PC-9 (cell line): ENCODE results near the gene ALPG. TPM values are rescaled to one million over a fixed set of nuclear protein-coding genes. Genes with fewer than 3 reads are reported as not detected.

ENCODE experiments used
- BruUV-seq: library from RNA; stranded (reverse); fragments of 400-500 nt; replicated peaks from 2 replicates; lab custom pipeline; 2021; lab: Mats Ljungman, UMichigan
- CTCF ChIA-PET: fragments of 300-600 bp; sonication (Branson Sonifier 250); formaldehyde crosslinking; loops from one replicate; lab custom pipeline; 2022; ENCODE audit warnings: antibody characterized with exemption; lab: Charles Lee
- POLR2A ChIA-PET: fragments of 300-600 bp; sonication (Branson Sonifier 250); formaldehyde crosslinking; loops from one replicate; lab custom pipeline; 2022; ENCODE audit warnings: antibody characterized with exemption; ENCODE audit not compliant: unreplicated experiment; lab: Charles Lee
- DNase-seq, 2 experiments: peaks; one replicate each; pipeline versions ENCODE4 v3.0.0 to v3.0.0-alpha.2; 2015 to 2022; ENCODE audit warnings: mixed read lengths in 1 of 2
- H2AFZ ChIP-seq: fragments of 200-600 bp; sonication (generic); 2 replicates; pipeline ENCODE4 v1.8.1; 2017; ENCODE audit warnings: antibody characterized with exemption
- H3F3A ChIP-seq: fragments of 200-600 bp; sonication (generic); 2 replicates; pipeline ENCODE4 v1.8.1; 2017; ENCODE audit warnings: antibody characterized with exemption, mild to moderate bottlenecking, low read depth; ENCODE audit not compliant: insufficient read depth
- H3K27ac ChIP-seq: fragments of 200-600 bp; sonication (generic); 2 replicates; pipeline ENCODE4 v1.6.1; 2016; ENCODE audit warnings: mixed run types
- H3K27me3 ChIP-seq: fragments of 200-600 bp; sonication (generic); 2 replicates; pipeline ENCODE4 v1.6.1; 2016; ENCODE audit warnings: low read depth, mixed run types; ENCODE audit not compliant: insufficient read depth
- H3K36me3 ChIP-seq: fragments of 200-600 bp; sonication (generic); 2 replicates; pipeline ENCODE4 v1.6.1; 2016; ENCODE audit warnings: low read depth, mixed run types
- H3K4me1 ChIP-seq: fragments of 200-600 bp; sonication (generic); replicated peaks from 2 replicates; pipeline ENCODE4 v1.6.1; 2016; ENCODE audit warnings: mixed run types; ENCODE audit not compliant: insufficient read depth
- H3K4me2 ChIP-seq: fragments of 200-600 bp; sonication (generic); 2 replicates; pipeline ENCODE4 v1.6.1; 2017; ENCODE audit warnings: mixed run types
- H3K4me3 ChIP-seq: fragments of 200-600 bp; sonication (generic); 2 replicates; pipeline ENCODE4 v1.6.1; 2016; ENCODE audit warnings: mixed run types
- H3K79me2 ChIP-seq: fragments of 200-600 bp; sonication (generic); 2 replicates; pipeline ENCODE4 v1.6.1; 2017; ENCODE audit warnings: low read depth, mixed run types
- H3K9me2 ChIP-seq: fragments of 200-600 bp; sonication (generic); 2 replicates; pipeline ENCODE4 v1.8.1; 2017; ENCODE audit warnings: mild to moderate bottlenecking; ENCODE audit not compliant: insufficient read depth
- H3K9me3 ChIP-seq: fragments of 200-600 bp; sonication (generic); 2 replicates; pipeline ENCODE4 v1.8.1; 2016; ENCODE audit warnings: low read depth; ENCODE audit not compliant: insufficient read depth
- H4K20me1 ChIP-seq: fragments of 200-600 bp; sonication (generic); 2 replicates; pipeline ENCODE4 v1.8.1; 2017; ENCODE audit not compliant: insufficient read depth
- CTCF ChIP-seq: fragments of 200-600 bp; sonication (generic); conservative IDR thresholded peaks from 2 replicates; pipeline ENCODE4 v1.6.1; 2017; ENCODE audit warnings: mixed run types, antibody characterized with exemption, mild to moderate bottlenecking, moderate library complexity
- EZH2 ChIP-seq: fragments of 200-600 bp; sonication (generic); IDR thresholded peaks from 2 replicates; pipeline ENCODE4 v1.8.0; 2017; ENCODE audit warnings: antibody characterized with exemption, low read depth
- intact Hi-C: fragments of 100-400 bp; cut with micrococcal nuclease; formaldehyde crosslinking; loops from one replicate; pipeline ENCODE4 v1.10.0; 2022; ENCODE audit not compliant: unreplicated experiment
- total RNA-seq: library from RNA; stranded (reverse); gene quantifications from 2 replicates; pipeline ENCODE4 v1.2.3, GENCODE V29; 2021

The ALPG gene
- total RNA-seq, 1 experiment from 2014 or later: 0.76 TPM

GRCh38 chr2:232419245-232420072, 12.8 kb downstream of the ALPG start:
- intact Hi-C loops: loop anchor here (5.0 kb wide), 1 partner anchor 52 kb away; no protein-coding TSS in a partner anchor
- no peaks in the 10 kb centered on the region for H4K20me1 ChIP-seq
- H3K9me3 ChIP-seq: 0 out of 2 replicates have a peak, but pooled peaks cover 3% of the 10 kb centered on the region
- BruUV-seq: no TSS peak
- no peaks in the 10 kb centered on the region for H3K27me3 ChIP-seq
- no peaks in the 10 kb centered on the region for H3K36me3 ChIP-seq
- H3K9me2 ChIP-seq: no peaks in the 10 kb centered on the region
- H3K79me2 ChIP-seq: no peaks in the 10 kb centered on the region
- H3K4me2 ChIP-seq: peak overlapping the region; percentile 84
- no peak for DNase-seq
- ChIA-PET CTCF (no interaction called here), POLR2A (no interaction called here)
- peaks cover 19% of the 10 kb centered on the region; the same call in 1 of the 2 replicates for H3F3A ChIP-seq
- H3K4me3 ChIP-seq: peak overlapping the region; percentile 58; the same call in 1 of the 2 replicates
- peaks cover 11% of the 10 kb centered on the region for H3K4me1 ChIP-seq
- H3K27ac ChIP-seq: no peak overlapping the region
- TF ChIP-seq EZH2: no peak
- TF ChIP-seq CTCF: no peak
- no peak overlapping the region for H2AFZ ChIP-seq

- TF ChIP-seq EZH2 (no peak), CTCF (no peak)
- intact Hi-C loops: loop anchor here (5.0 kb wide), 1 partner anchor 53 kb away; no protein-coding TSS in a partner anchor
- CTCF ChIA-PET: no interaction called here
- H3K4me3 ChIP-seq: peak overlapping the region; percentile 58
- H2AFZ ChIP-seq: peak overlapping the region; percentile 84
- H3K9me2 ChIP-seq: no peaks in the 10 kb centered on the region
- H3K4me1 ChIP-seq: peaks cover 11% of the 10 kb centered on the region
- no peak for DNase-seq
- 0 out of 2 replicates have a peak, but pooled peaks cover 3% of the 10 kb centered on the region for H3K9me3 ChIP-seq
- H4K20me1 ChIP-seq: no peaks in the 10 kb centered on the region
- no peaks in the 10 kb centered on the region for H3K36me3 ChIP-seq
- H3K79me2 ChIP-seq: no peaks in the 10 kb centered on the region
- POLR2A ChIA-PET: no interaction called here
- no peaks in the 10 kb centered on the region for H3K27me3 ChIP-seq
- H3K27ac ChIP-seq: no peak overlapping the region
- H3F3A ChIP-seq: peaks cover 19% of the 10 kb centered on the region; the same call in 1 of the 2 replicates
- H3K4me2 ChIP-seq: peak overlapping the region; percentile 84
- no TSS peak for BruUV-seq
Observed at GRCh38 chr2:232420073-232420454, 13.4 kb downstream of the ALPG start.

- Histone ChIP-seq H4K20me1 (no peaks in the 10 kb centered on the region), H3K79me2 (no peaks in the 10 kb centered on the region), H3K27ac (peak overlapping the region; percentile 81), H3K4me3 (peak overlapping the region; percentile 58), H3F3A (peaks cover 19% of the 10 kb centered on the region; the same call in 1 of the 2 replicates), H2AFZ (peak overlapping the region; percentile 84), H3K9me2 (no peaks in the 10 kb centered on the region), H3K9me3 (0 out of 2 replicates have a peak, but pooled peaks cover 3% of the 10 kb centered on the region), H3K4me2 (peak overlapping the region; percentile 84), H3K27me3 (no peaks in the 10 kb centered on the region), H3K4me1 (peaks cover 11% of the 10 kb centered on the region), H3K36me3 (no peaks in the 10 kb centered on the region)
- ChIA-PET CTCF (interaction anchor here (1.0 kb wide), 1 partner anchor 35 kb away, joined by 5 read pairs; no protein-coding TSS in a partner anchor), POLR2A (no interaction called here)
- intact Hi-C loops: loop anchor here (5.0 kb wide), 1 partner anchor 53 kb away; no protein-coding TSS in a partner anchor
- TF ChIP-seq EZH2: no peak
- TF ChIP-seq CTCF: no peak
- DNase-seq: peak; percentile 52 to 70
- no TSS peak for BruUV-seq
Observed at GRCh38 chr2:232420463-232421188, 14.0 kb downstream of the ALPG start.
